ENCODE results near the gene SLC39A11.
"Not testable (repeated sequence)": the region's sequence is repeated elsewhere in the genome, so short reads cannot be mapped to it uniquely, and the experiment has no call there.

DNA sequence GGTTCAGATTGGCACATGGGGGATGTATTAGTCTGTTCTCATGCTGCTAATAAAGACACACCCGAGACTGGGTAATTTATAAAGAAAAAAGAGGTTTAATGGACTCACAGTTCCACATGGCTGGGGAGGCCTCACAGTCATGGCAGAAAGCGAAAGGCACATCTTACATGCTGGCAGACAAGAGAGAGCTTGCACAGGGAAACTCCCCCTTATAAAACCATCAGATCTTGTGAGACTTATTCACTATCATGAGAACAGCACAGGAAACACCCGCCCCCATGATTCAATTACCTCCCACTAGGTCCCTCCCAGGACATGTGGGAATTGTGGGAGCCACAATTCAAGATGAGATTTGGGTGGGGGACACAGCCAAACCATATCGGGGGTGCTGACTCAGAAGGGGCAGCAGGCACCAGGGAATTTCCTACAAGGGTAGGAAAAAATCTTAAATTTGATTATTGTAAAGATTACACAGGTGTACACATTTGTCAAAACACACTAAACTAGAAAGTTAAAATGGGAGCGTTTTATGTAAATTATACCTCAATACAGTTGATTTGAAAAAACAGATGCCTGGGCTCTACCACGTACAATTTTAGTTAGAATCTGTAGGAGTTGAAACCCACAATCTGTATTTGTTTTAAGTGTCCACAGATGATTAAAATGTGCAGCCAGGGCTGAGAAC is 99.6 kb downstream of the SLC39A11 start:
- TF ChIP-seq, protein P1, sequence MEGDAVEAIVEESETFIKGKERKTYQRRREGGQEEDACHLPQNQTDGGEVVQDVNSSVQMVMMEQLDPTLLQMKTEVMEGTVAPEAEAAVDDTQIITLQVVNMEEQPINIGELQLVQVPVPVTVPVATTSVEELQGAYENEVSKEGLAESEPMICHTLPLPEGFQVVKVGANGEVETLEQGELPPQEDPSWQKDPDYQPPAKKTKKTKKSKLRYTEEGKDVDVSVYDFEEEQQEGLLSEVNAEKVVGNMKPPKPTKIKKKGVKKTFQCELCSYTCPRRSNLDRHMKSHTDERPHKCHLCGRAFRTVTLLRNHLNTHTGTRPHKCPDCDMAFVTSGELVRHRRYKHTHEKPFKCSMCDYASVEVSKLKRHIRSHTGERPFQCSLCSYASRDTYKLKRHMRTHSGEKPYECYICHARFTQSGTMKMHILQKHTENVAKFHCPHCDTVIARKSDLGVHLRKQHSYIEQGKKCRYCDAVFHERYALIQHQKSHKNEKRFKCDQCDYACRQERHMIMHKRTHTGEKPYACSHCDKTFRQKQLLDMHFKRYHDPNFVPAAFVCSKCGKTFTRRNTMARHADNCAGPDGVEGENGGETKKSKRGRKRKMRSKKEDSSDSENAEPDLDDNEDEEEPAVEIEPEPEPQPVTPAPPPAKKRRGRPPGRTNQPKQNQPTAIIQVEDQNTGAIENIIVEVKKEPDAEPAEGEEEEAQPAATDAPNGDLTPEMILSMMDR (IDR thresholded peaks at IDR 0.05; ENCODE audit: low read length), result not testable (repeated sequence)
- TF ChIP-seq EZH2phosphoT487 (IDR thresholded peaks at IDR 0.05; ENCODE audit: low read length); EZH2 (optimal IDR thresholded peaks at IDR 0.05; ENCODE audit: low read depth, low read length): not testable (repeated sequence)

All from MM.1S (cell line).